GM23338 (cell line): Measurements from ENCODE around the gene PDGFRB. TPM values are rescaled to one million over a fixed set of nuclear protein-coding genes. Genes with fewer than 3 reads are reported as not detected.

ENCODE experiments used
- ATAC-seq: fragments of 200-7000 bp; cut with Tn5 transposase; 3 replicates; pipeline ENCODE4 v1.9.1; 2020
- DNase-seq: peaks from one replicate; pipeline ENCODE4 v3.0.0-alpha.2; 2015; ENCODE audit warnings: low spot score
- H2AFZ ChIP-seq: fragments of 200-600 bp; sonication (generic); 2 replicates; pipeline ENCODE4 v1.8.0; 2016; ENCODE audit warnings: antibody characterized with exemption, mild to moderate bottlenecking, moderate library complexity
- H3F3A ChIP-seq: fragments of 200-600 bp; sonication (generic); replicated peaks from 2 replicates; pipeline ENCODE4 v1.8.0; 2017; ENCODE audit warnings: antibody characterized with exemption, mixed run types, low read depth
- H3K27ac ChIP-seq: fragments of 200-600 bp; sonication (generic); 2 replicates; pipeline ENCODE4 v1.6.1; 2016; ENCODE audit warnings: low read depth
- H3K27me3 ChIP-seq: fragments of 200-600 bp; sonication (generic); 2 replicates; pipeline ENCODE4 v1.8.0; 2016; ENCODE audit warnings: mild to moderate bottlenecking, mixed run types, moderate library complexity; ENCODE audit not compliant: insufficient read depth
- H3K36me3 ChIP-seq: fragments of 200-600 bp; sonication (generic); 2 replicates; pipeline ENCODE4 v1.8.0; 2016; ENCODE audit warnings: mild to moderate bottlenecking; ENCODE audit not compliant: insufficient read depth
- H3K4me1 ChIP-seq: fragments of 200-600 bp; sonication (generic); 2 replicates; pipeline ENCODE4 v1.8.0; 2016; ENCODE audit warnings: mild to moderate bottlenecking, moderate library complexity; ENCODE audit not compliant: insufficient read depth
- H3K4me2 ChIP-seq: fragments of 200-600 bp; sonication (generic); 2 replicates; pipeline ENCODE4 v1.7.1; 2017; ENCODE audit warnings: mixed run types
- H3K4me3 ChIP-seq: fragments of 200-600 bp; sonication (generic); 2 replicates; pipeline ENCODE4 v1.6.1; 2016; ENCODE audit warnings: mixed run types
- H3K79me2 ChIP-seq: fragments of 200-600 bp; sonication (generic); replicated peaks from 2 replicates; pipeline ENCODE4 v1.8.0; 2017; ENCODE audit warnings: mild to moderate bottlenecking; ENCODE audit not compliant: insufficient read depth
- H3K9me2 ChIP-seq: fragments of 200-600 bp; sonication (generic); 2 replicates; pipeline ENCODE4 v1.8.0; 2017; ENCODE audit not compliant: insufficient read depth
- H4K20me1 ChIP-seq: fragments of 200-600 bp; sonication (generic); replicated peaks from 2 replicates; pipeline ENCODE4 v1.8.0; 2017; ENCODE audit warnings: mild to moderate bottlenecking; ENCODE audit not compliant: insufficient read depth
- H3K27ac Mint-ChIP-seq: 2 replicates; pipeline ENCODE4 v1.8.0; 2020; ENCODE audit warnings: inconsistent platforms, mild to moderate bottlenecking, moderate library complexity, mixed read lengths
- H3K27me3 Mint-ChIP-seq: 3 replicates; pipeline ENCODE4 v1.8.0; 2022; ENCODE audit warnings: low read depth, mild to moderate bottlenecking, moderate library complexity, mixed read lengths, inconsistent platforms; ENCODE audit not compliant: insufficient read depth, poor library complexity
- H3K36me3 Mint-ChIP-seq: 3 replicates; pipeline ENCODE4 v1.8.0; 2021; ENCODE audit warnings: low read depth, mild to moderate bottlenecking, inconsistent platforms, moderate library complexity, mixed read lengths
- H3K4me1 Mint-ChIP-seq: 3 replicates; pipeline ENCODE4 v1.8.0; 2020; ENCODE audit warnings: mild to moderate bottlenecking, inconsistent platforms, mixed read lengths
- H3K4me3 Mint-ChIP-seq: 3 replicates; pipeline ENCODE4 v1.8.0; 2021; ENCODE audit warnings: moderate library complexity, mild to moderate bottlenecking, inconsistent platforms, mixed read lengths
- H3K9me3 Mint-ChIP-seq: 3 replicates; pipeline ENCODE4 v1.8.0; 2020; ENCODE audit warnings: moderate library complexity, mild to moderate bottlenecking, inconsistent platforms, mixed read lengths
- CREB1 ChIP-seq: fragments of 250-450 bp; sonication (Bioruptor Pico); IDR thresholded peaks from 2 replicates; pipeline ENCODE4 v1.5.0; 2020; ENCODE audit warnings: low read depth, mild to moderate bottlenecking, moderate library complexity
- CTCF ChIP-seq, 2 experiments: fragments of 200-600 bp in 1 of 2; sonication (generic) in 1 of 2; conservative IDR thresholded peaks; 2 replicates each; pipeline versions ENCODE4 v1.5.1 to v1.6.1; 2016 to 2017; ENCODE audit warnings: antibody characterized with exemption in 2 of 2, low read depth in 2 of 2, mild to moderate bottlenecking in 2 of 2, moderate library complexity in 1 of 2
- ETS1 ChIP-seq: IDR thresholded peaks from 2 replicates; pipeline ENCODE4 v1.6.1; 2016; ENCODE audit warnings: antibody characterized with exemption
- EZH2 ChIP-seq: fragments of 200-600 bp; sonication (generic); IDR thresholded peaks from one replicate; pipeline ENCODE4 v1.8.0; 2017; ENCODE audit warnings: antibody characterized with exemption, mild to moderate bottlenecking, low read depth; ENCODE audit not compliant: unreplicated experiment
- EZH2phosphoT487 ChIP-seq: fragments of 200-600 bp; sonication (generic); IDR thresholded peaks from one replicate; pipeline ENCODE4 v1.8.1; 2018; ENCODE audit warnings: antibody characterized with exemption; ENCODE audit not compliant: unreplicated experiment
- JUNB ChIP-seq: IDR thresholded peaks from one replicate; pipeline ENCODE4 v1.6.1; 2016; ENCODE audit warnings: antibody characterized with exemption; ENCODE audit not compliant: unreplicated experiment
- NANOG ChIP-seq: IDR thresholded peaks from 2 replicates; pipeline ENCODE4 v1.6.1; 2016; ENCODE audit warnings: antibody characterized with exemption, borderline replicate concordance
- POLR2AphosphoS5 ChIP-seq: IDR thresholded peaks from 2 replicates; pipeline ENCODE4 v1.6.1; 2016; ENCODE audit warnings: antibody characterized with exemption, low read depth
- REST ChIP-seq: IDR thresholded peaks from one replicate; pipeline ENCODE4 v1.6.1; 2018; ENCODE audit warnings: antibody characterized with exemption; ENCODE audit not compliant: unreplicated experiment
- STAT1 ChIP-seq: IDR thresholded peaks from one replicate; pipeline ENCODE4 v1.6.1; 2016; ENCODE audit warnings: antibody characterized with exemption; ENCODE audit not compliant: unreplicated experiment
- ZNF114 ChIP-seq: fragments of 250-450 bp; sonication (Bioruptor Pico); IDR thresholded peaks from 2 replicates; pipeline ENCODE4 v1.5.0; 2020; ENCODE audit warnings: mild to moderate bottlenecking, moderate library complexity
- ZNF331 ChIP-seq: fragments of 250-450 bp; sonication (Bioruptor Pico); IDR thresholded peaks from 2 replicates; pipeline ENCODE4 v1.5.0; 2020; ENCODE audit warnings: low read depth, mild to moderate bottlenecking, moderate library complexity
- ZNF462 ChIP-seq: fragments of 250-450 bp; sonication (Bioruptor Pico); IDR thresholded peaks from 2 replicates; pipeline ENCODE4 v1.5.0; 2020; ENCODE audit warnings: mild to moderate bottlenecking, moderate library complexity
- polyA plus RNA-seq: library from polyadenylated mRNA; unstranded; fragments of >200 nt; fragmentation: Nextera tagmentation; extraction: Ambion mirVana; gene quantifications from 2 replicates; pipeline ENCODE4 v1.2.1, GENCODE V29; 2016
- total RNA-seq: library from RNA; depleted of rRNA; stranded (reverse); fragments of >200 nt; shearing (Covaris generic); gene quantifications from 2 replicates; pipeline ENCODE4 v1.2.3, GENCODE V29; 2014

The PDGFRB gene
- total and polyA plus RNA-seq, 2 experiments from 2014 or later: 4.5 to 11.3 TPM

GRCh38 chr5:150092159-150092787 lies 63.4 kb downstream of the PDGFRB start:
- Histone ChIP-seq H3K36me3 (no peaks in the 10 kb centered on the region), H4K20me1 (no peaks in the 10 kb centered on the region), H3K27ac (no peak overlapping the region), H2AFZ (no peak overlapping the region), H3K4me3 (no peak overlapping the region), H3K27me3 (no peaks in the 10 kb centered on the region), H3K4me2 (no peak overlapping the region), H3K9me2 (no peaks in the 10 kb centered on the region), H3K4me1 (no peaks in the 10 kb centered on the region), H3F3A (no peaks in the 10 kb centered on the region), H3K79me2 (no peaks in the 10 kb centered on the region)
- H3K27ac Mint-ChIP-seq: no peak overlapping the region
- no peaks in the 10 kb centered on the region for H3K9me3 Mint-ChIP-seq
- H3K4me3 Mint-ChIP-seq: no peak overlapping the region
- DNase-seq: no peak
- no peaks in the 10 kb centered on the region; the same call in 1 of the 3 replicates for H3K4me1 Mint-ChIP-seq
- no peak for TF ChIP-seq POLR2AphosphoS5
- TF ChIP-seq JUNB: no peak
- no peak for TF ChIP-seq CREB1 (CRISPR knock-in tag)
- TF ChIP-seq EZH2: no peak
- TF ChIP-seq STAT1: no peak
- no peak for TF ChIP-seq ETS1
- no peak for TF ChIP-seq CTCF (conservative IDR thresholded peaks at IDR 0.05; ENCODE audit: low read depth in 2 of 2)
- TF ChIP-seq EZH2phosphoT487: no peak
- TF ChIP-seq ZNF331 (CRISPR knock-in tag): no peak
- TF ChIP-seq NANOG: no peak
- TF ChIP-seq REST: no peak
- no peak for TF ChIP-seq ZNF114 (CRISPR knock-in tag)
- TF ChIP-seq ZNF462 (CRISPR knock-in tag): no peak
- H3K27me3 Mint-ChIP-seq: peaks cover 6% of the 10 kb centered on the region
- H3K36me3 Mint-ChIP-seq: no peaks in the 10 kb centered on the region
- no peak for ATAC-seq
